ENCODE data around the gene EIF4A3. TPM values are rescaled to one million over a fixed set of nuclear protein-coding genes. Genes with fewer than 3 reads are reported as not detected.

EIF4A3 gene
- total and polyA plus RNA-seq, 4 donors = 29.0 to 35.1 (median 33.4) TPM

DNA sequence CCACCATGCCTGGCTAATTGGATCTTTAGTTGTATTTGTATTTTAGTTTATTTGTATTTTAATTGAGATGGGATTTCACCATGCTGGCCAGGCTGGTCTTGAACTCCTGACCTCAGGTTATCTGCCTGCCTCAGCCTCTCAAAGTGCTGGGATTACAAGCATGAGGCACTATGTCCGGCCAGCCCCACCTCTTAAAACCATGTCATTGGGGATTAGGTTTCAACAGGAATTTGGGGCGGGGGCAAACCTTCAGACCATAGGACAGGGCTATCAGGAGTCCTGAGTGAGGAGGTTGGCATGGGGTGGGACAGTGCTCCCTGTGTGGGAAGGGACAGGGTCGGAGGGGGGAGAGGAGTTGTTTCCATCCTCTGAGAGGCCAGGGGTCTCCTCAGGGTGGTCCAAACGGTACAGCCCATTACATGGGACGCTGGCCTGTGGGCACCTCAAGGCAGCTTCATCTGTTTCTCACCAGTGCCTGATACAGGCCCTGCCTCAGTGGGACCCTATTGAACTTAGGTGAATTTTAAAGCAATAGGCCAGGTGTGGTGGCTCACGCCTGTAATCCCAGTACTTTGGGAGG lies 23.9 kb downstream of the EIF4A3 start:
- H3K4me1 ChIP-seq (ENCODE audit: control insufficient read depth in 4 of 4, insufficient read depth in 4 of 4, low read length in 3 of 4) = no peaks in the 10 kb centered on the region
- H3K27ac ChIP-seq (ENCODE audit: low read depth in 1 of 2, low read length in 2 of 2) = no peak overlapping the region
- H3K36me3 ChIP-seq (ENCODE audit: control insufficient read depth in 4 of 4, insufficient read depth in 3 of 4, low read depth in 1 of 4, low read length in 3 of 4) = peaks cover 0 to 11% (median 2%) of the 10 kb centered on the region in 4 donors
- no peak for DNase-seq (ENCODE audit: low spot score)
- H3K27me3 ChIP-seq (ENCODE audit: control insufficient read depth in 4 of 4, insufficient read depth in 4 of 4, low read length in 3 of 4) = no peaks in the 10 kb centered on the region
- no peak overlapping the region for H3K4me3 ChIP-seq (ENCODE audit: low read depth in 1 of 3, low read length in 3 of 3)
- H3K9ac ChIP-seq (ENCODE audit: low read depth in 1 of 2, low read length in 2 of 2) = no peak overlapping the region
- no peaks in the 10 kb centered on the region for H3K9me3 ChIP-seq (ENCODE audit: control insufficient read depth in 4 of 4, low read length in 3 of 4)
- TF ChIP-seq NR2F2 (IDR thresholded peaks at IDR 0.05) (no peak), YY1 (IDR thresholded peaks at IDR 0.05) (no peak), RAD21 (IDR thresholded peaks at IDR 0.05) (no peak), JUND (IDR thresholded peaks at IDR 0.05) (no peak), FOXA1 (IDR thresholded peaks at IDR 0.05) (no peak), HNF4A (conservative IDR thresholded peaks at IDR 0.05) (no peak), SP1 (IDR thresholded peaks at IDR 0.05) (no peak), FOXA2 (IDR thresholded peaks at IDR 0.05) (no peak), RXRA (IDR thresholded peaks at IDR 0.05) (no peak), EGR1 (IDR thresholded peaks at IDR 0.05; ENCODE audit: low read depth in 2 of 2) (no peak), HNF4G (IDR thresholded peaks at IDR 0.05) (no peak), TAF1 (conservative IDR thresholded peaks at IDR 0.05) (no peak), GABPA (IDR thresholded peaks at IDR 0.05 in 1 of 2, conservative IDR thresholded peaks at IDR 0.05 in 1 of 2) (no peak)
- TF ChIP-seq, protein P1, sequence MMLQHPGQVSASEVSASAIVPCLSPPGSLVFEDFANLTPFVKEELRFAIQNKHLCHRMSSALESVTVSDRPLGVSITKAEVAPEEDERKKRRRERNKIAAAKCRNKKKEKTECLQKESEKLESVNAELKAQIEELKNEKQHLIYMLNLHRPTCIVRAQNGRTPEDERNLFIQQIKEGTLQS (IDR thresholded peaks at IDR 0.05) = no peak
- TF ChIP-seq, protein P2, sequence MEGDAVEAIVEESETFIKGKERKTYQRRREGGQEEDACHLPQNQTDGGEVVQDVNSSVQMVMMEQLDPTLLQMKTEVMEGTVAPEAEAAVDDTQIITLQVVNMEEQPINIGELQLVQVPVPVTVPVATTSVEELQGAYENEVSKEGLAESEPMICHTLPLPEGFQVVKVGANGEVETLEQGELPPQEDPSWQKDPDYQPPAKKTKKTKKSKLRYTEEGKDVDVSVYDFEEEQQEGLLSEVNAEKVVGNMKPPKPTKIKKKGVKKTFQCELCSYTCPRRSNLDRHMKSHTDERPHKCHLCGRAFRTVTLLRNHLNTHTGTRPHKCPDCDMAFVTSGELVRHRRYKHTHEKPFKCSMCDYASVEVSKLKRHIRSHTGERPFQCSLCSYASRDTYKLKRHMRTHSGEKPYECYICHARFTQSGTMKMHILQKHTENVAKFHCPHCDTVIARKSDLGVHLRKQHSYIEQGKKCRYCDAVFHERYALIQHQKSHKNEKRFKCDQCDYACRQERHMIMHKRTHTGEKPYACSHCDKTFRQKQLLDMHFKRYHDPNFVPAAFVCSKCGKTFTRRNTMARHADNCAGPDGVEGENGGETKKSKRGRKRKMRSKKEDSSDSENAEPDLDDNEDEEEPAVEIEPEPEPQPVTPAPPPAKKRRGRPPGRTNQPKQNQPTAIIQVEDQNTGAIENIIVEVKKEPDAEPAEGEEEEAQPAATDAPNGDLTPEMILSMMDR (IDR thresholded peaks at IDR 0.05; ENCODE audit: low read depth, low read length, missing input control) = no peak
- TF ChIP-seq, protein P3, sequence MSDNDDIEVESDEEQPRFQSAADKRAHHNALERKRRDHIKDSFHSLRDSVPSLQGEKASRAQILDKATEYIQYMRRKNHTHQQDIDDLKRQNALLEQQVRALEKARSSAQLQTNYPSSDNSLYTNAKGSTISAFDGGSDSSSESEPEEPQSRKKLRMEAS (IDR thresholded peaks at IDR 0.05) = no peak
- TF ChIP-seq, protein P4, sequence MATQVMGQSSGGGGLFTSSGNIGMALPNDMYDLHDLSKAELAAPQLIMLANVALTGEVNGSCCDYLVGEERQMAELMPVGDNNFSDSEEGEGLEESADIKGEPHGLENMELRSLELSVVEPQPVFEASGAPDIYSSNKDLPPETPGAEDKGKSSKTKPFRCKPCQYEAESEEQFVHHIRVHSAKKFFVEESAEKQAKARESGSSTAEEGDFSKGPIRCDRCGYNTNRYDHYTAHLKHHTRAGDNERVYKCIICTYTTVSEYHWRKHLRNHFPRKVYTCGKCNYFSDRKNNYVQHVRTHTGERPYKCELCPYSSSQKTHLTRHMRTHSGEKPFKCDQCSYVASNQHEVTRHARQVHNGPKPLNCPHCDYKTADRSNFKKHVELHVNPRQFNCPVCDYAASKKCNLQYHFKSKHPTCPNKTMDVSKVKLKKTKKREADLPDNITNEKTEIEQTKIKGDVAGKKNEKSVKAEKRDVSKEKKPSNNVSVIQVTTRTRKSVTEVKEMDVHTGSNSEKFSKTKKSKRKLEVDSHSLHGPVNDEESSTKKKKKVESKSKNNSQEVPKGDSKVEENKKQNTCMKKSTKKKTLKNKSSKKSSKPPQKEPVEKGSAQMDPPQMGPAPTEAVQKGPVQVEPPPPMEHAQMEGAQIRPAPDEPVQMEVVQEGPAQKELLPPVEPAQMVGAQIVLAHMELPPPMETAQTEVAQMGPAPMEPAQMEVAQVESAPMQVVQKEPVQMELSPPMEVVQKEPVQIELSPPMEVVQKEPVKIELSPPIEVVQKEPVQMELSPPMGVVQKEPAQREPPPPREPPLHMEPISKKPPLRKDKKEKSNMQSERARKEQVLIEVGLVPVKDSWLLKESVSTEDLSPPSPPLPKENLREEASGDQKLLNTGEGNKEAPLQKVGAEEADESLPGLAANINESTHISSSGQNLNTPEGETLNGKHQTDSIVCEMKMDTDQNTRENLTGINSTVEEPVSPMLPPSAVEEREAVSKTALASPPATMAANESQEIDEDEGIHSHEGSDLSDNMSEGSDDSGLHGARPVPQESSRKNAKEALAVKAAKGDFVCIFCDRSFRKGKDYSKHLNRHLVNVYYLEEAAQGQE (IDR thresholded peaks at IDR 0.05) = no peak
- TF ChIP-seq, protein P5, sequence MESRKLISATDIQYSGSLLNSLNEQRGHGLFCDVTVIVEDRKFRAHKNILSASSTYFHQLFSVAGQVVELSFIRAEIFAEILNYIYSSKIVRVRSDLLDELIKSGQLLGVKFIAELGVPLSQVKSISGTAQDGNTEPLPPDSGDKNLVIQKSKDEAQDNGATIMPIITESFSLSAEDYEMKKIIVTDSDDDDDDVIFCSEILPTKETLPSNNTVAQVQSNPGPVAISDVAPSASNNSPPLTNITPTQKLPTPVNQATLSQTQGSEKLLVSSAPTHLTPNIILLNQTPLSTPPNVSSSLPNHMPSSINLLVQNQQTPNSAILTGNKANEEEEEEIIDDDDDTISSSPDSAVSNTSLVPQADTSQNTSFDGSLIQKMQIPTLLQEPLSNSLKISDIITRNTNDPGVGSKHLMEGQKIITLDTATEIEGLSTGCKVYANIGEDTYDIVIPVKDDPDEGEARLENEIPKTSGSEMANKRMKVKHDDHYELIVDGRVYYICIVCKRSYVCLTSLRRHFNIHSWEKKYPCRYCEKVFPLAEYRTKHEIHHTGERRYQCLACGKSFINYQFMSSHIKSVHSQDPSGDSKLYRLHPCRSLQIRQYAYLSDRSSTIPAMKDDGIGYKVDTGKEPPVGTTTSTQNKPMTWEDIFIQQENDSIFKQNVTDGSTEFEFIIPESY (IDR thresholded peaks at IDR 0.05) = no peak
- 87% methylated on average over 6 of the region's 6 CpGs for WGBS

Data from liver (tissue), 9 donors.